Prostate gland (tissue), 2 donors: ENCODE data around the gene SCN4A.

Experiments used
- CTCF ChIP-seq, 4 experiments: fragments of 200-600 bp in 2 of 4; fragments of 450-650 bp in 2 of 4; sonication (generic) in 2 of 4; IDR thresholded peaks; 1 replicate in 3 of 4; 2 replicates in 1 of 4; pipeline ENCODE4 v1.5.1; 2016 to 2019; ENCODE audit warnings: antibody characterized with exemption in 4 of 4, mild to moderate bottlenecking in 2 of 4, moderate library complexity in 2 of 4
- POLR2A ChIP-seq: fragments of 450-650 bp; IDR thresholded peaks from one replicate; pipeline ENCODE4 v1.6.1; 2016; ENCODE audit warnings: antibody characterized with exemption, mild to moderate bottlenecking
- POLR2AphosphoS5 ChIP-seq: sonication (generic); formaldehyde crosslinking; IDR thresholded peaks from one replicate; pipeline ENCODE4 v1.6.1; 2017; ENCODE audit warnings: antibody characterized with exemption

- no peak for TF ChIP-seq POLR2AphosphoS5
- TF ChIP-seq CTCF (IDR thresholded peaks at IDR 0.05), result no peak
- TF ChIP-seq POLR2A, result no peak
Measured at GRCh38 chr17:63997341-63998048, 24.8 kb upstream of the SCN4A start.
